IMR-90 (cell line): ENCODE measurements around the gene RPL37.

ENCODE experiments used
- CEBPB ChIP-seq: IDR thresholded peaks from 2 replicates; pipeline ENCODE4 v1.6.1; 2012; ENCODE audit warnings: low read depth, low read length, improper control_type of control experiment
- CTCF ChIP-seq: conservative IDR thresholded peaks from 2 replicates; pipeline ENCODE4 v1.5.1; 2012; ENCODE audit warnings: mild to moderate bottlenecking, low read depth, low read length, improper control_type of control experiment
- ELK1 ChIP-seq: fragments of 150-350 bp; IDR thresholded peaks from 2 replicates; pipeline ENCODE4 v1.6.1; 2016; ENCODE audit warnings: low read depth, mild to moderate bottlenecking, low read length, moderate library complexity, borderline replicate concordance
- MXI1 ChIP-seq: IDR thresholded peaks from 2 replicates; pipeline ENCODE4 v1.6.1; 2012; ENCODE audit warnings: low read depth, mild to moderate bottlenecking, low read length, moderate library complexity, borderline replicate concordance

GRCh38 chr5:40844565-40844964, 9.5 kb upstream of the RPL37 start:
- TF ChIP-seq CTCF, result no peak
- no peak for TF ChIP-seq MXI1
- TF ChIP-seq CEBPB, result no peak
- TF ChIP-seq ELK1, result no peak
